ENCODE results near the gene IL1RL2. TPM values are rescaled to one million over a fixed set of nuclear protein-coding genes. Genes with fewer than 3 reads are reported as not detected.

Gene IL1RL2
- total and polyA plus RNA-seq, 7 donors = 0.27 to 0.74 (median 0.43) TPM

- intact Hi-C loops (cut with DNase I) = no loop called here
Measured at GRCh38 chr2:102149243-102149642, 37.6 kb upstream of the IL1RL2 start.

DNA sequence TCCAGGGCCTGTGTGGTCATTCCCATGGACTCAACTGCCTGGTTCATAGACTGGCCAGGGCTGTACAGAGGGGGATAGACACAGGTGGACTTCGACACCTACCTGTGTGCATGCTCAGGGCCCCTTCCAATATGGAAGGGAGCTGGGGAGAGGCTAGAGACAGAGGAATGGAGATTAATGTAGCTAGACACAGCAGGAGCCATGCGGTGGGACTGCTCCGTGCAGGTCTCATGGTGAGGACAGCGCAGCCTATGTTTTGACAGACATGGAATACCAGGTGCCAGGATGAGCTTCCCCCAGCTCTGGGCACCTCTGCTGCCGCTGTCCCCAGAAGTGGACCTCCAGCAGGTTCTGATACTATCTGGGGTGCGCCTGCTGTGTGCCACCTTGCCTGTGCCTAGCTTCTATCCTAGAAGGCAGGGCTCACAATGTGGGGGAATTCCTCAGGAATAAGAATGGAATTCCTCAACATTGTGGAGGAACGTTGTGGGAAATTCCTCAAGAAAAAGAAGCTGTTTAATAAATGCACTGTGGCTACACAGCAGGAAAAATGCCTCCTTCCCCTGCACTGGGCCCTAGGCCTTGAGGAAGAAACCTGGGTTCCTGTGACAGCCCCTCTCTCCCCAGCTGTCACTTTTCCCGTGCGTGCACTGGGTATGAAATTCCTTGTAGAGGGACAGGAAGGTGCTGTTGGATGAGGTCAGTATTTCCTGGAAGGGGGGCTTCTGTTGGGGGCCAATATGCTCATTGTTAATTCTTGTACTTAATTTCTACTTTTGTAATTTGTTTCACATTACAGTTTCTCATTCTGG, 37.0 kb upstream of the IL1RL2 start:
- peaks cover 0 to 18% of the 10 kb centered on the region in 2 donors for H3K36me3 ChIP-seq (ENCODE audit: insufficient read depth in 1 of 2, low read depth in 1 of 2)
- ATAC-seq (no peak), DNase-seq (no peak)
- H3K27me3 ChIP-seq (ENCODE audit: insufficient read depth in 3 of 3, low read length in 2 of 3) = no peaks in the 10 kb centered on the region
- H3K4me1 ChIP-seq = no peaks in the 10 kb centered on the region
- intact Hi-C loops (cut with DNase I) = no loop called here
- TF ChIP-seq, protein P1, sequence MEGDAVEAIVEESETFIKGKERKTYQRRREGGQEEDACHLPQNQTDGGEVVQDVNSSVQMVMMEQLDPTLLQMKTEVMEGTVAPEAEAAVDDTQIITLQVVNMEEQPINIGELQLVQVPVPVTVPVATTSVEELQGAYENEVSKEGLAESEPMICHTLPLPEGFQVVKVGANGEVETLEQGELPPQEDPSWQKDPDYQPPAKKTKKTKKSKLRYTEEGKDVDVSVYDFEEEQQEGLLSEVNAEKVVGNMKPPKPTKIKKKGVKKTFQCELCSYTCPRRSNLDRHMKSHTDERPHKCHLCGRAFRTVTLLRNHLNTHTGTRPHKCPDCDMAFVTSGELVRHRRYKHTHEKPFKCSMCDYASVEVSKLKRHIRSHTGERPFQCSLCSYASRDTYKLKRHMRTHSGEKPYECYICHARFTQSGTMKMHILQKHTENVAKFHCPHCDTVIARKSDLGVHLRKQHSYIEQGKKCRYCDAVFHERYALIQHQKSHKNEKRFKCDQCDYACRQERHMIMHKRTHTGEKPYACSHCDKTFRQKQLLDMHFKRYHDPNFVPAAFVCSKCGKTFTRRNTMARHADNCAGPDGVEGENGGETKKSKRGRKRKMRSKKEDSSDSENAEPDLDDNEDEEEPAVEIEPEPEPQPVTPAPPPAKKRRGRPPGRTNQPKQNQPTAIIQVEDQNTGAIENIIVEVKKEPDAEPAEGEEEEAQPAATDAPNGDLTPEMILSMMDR (IDR thresholded peaks at IDR 0.05) = no peak
- no peak overlapping the region for H3K4me3 ChIP-seq
- H3K9me3 ChIP-seq = peaks cover 25% of the 10 kb centered on the region
- H3K27ac ChIP-seq = no peak overlapping the region
- WGBS, 3 donors = 71 to 80% (median 73%) methylated on average over 9 of the region's 9 CpGs

More at GRCh38 chr2:102149243-102149642, 37.6 kb upstream of the IL1RL2 start:
- TF ChIP-seq, protein P1 (IDR thresholded peaks at IDR 0.05) = no peak
- no peaks in the 10 kb centered on the region for H3K4me1 ChIP-seq
- peaks cover 25% of the 10 kb centered on the region for H3K9me3 ChIP-seq
- peaks cover 0 to 11% of the 10 kb centered on the region in 2 donors for H3K36me3 ChIP-seq (ENCODE audit: insufficient read depth in 1 of 2, low read depth in 1 of 2)
- no peak for DNase-seq
- no peak overlapping the region for H3K27ac ChIP-seq
- no peak for ATAC-seq
- H3K4me3 ChIP-seq = no peak overlapping the region
- no peaks in the 10 kb centered on the region for H3K27me3 ChIP-seq (ENCODE audit: insufficient read depth in 3 of 3, low read length in 2 of 3)
- WGBS, 3 donors = 62 to 77% (median 73%) methylated on average over 2 of the region's 2 CpGs

- Histone ChIP-seq H3K9me3 (no peaks in the 10 kb centered on the region), H3K27ac (no peak overlapping the region), H3K4me1 (peaks cover 12% of the 10 kb centered on the region), H3K4me3 (no peak overlapping the region), H3K36me3 (ENCODE audit: insufficient read depth in 1 of 2, low read depth in 1 of 2) (peaks cover 2 to 40% of the 10 kb centered on the region in 2 donors), H3K27me3 (ENCODE audit: insufficient read depth in 3 of 3, low read length in 2 of 3) (no peaks in the 10 kb centered on the region)
- intact Hi-C loops (cut with DNase I) = no loop called here
- ATAC-seq (peak in 1 of 4 donors; percentile 3), DNase-seq (no peak)
- 89 to 94% (median 91%) methylated on average over 6 of the region's 6 CpGs for WGBS, 3 donors
- TF ChIP-seq, protein P1 (IDR thresholded peaks at IDR 0.05) = no peak
Measured at GRCh38 chr2:102154364-102154763, 32.5 kb upstream of the IL1RL2 start.

GRCh38 chr2:102154946-102155702, 31.7 kb upstream of the IL1RL2 start:
- 70 to 86% (median 78%) methylated on average over 7 of the region's 7 CpGs for WGBS, 3 donors
- H3K4me1 ChIP-seq = peaks cover 12% of the 10 kb centered on the region
- ATAC-seq (peak in 1 of 4 donors; percentile 13), DNase-seq (peak in 1 of 2 donors; percentile 49)
- intact Hi-C loops (cut with DNase I) = no loop called here
- TF ChIP-seq, protein P1 (IDR thresholded peaks at IDR 0.05) = no peak
- H3K4me3 ChIP-seq = no peak overlapping the region
- no peaks in the 10 kb centered on the region for H3K27me3 ChIP-seq (ENCODE audit: insufficient read depth in 3 of 3, low read length in 2 of 3)
- H3K36me3 ChIP-seq (ENCODE audit: insufficient read depth in 1 of 2, low read depth in 1 of 2) = peaks cover 2 to 45% of the 10 kb centered on the region in 2 donors
- H3K27ac ChIP-seq = peak overlapping the region; percentile 73
- H3K9me3 ChIP-seq = no peaks in the 10 kb centered on the region
